GM18867 (cell line): ENCODE measurements around the gene DISC1.
"Not testable (repeated sequence)": the region's sequence is repeated elsewhere in the genome, so short reads cannot be mapped to it uniquely, and the experiment has no call there.

ENCODE experiments used
- ATAC-seq: cut with Tn5 transposase; IDR thresholded peaks from one replicate; pipeline ENCODE4 v1.9.1; 2021; ENCODE audit warnings: mild to moderate bottlenecking, moderate library complexity; ENCODE audit not compliant: unreplicated experiment

The DISC1 gene

DNA sequence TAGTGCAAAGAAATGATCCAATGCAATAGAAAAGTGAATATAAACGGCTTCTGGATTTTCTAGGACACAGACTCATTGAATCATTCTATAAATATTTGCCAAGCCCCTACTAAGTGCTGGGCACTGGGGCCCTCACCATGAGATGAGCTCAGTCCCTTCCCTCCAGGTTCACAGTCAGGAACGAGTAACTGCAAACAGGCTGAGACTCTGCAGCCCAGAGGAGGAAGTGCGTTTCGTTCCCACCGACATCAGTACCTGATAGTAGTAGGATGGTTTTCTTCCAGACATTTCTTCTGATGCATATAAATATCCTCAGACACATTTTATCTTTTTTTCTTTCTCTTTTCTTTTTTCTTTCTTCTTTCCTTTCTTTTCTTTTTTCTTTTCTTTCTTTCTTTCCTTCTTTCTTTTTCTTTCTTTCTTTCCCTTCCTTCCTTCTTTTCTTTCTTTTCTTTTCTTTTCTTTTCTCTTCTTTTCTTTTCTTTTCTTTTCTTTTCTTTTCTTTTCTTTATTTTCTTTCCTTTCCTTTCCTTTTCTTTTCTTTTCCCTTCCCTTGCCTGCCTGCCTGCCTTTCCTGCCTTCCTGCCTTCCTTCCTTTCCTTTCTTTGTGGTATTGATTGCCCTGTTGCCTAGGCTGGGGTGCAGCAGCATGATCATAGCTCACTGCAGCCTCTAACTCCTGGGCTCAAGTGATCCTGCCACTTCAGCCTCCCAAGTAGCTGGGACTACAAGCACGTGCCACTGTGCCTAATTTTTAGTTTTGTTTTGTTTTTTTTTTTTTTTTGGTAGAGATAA, 135.4 kb downstream of the DISC1 start:
- no peak for ATAC-seq

DNA sequence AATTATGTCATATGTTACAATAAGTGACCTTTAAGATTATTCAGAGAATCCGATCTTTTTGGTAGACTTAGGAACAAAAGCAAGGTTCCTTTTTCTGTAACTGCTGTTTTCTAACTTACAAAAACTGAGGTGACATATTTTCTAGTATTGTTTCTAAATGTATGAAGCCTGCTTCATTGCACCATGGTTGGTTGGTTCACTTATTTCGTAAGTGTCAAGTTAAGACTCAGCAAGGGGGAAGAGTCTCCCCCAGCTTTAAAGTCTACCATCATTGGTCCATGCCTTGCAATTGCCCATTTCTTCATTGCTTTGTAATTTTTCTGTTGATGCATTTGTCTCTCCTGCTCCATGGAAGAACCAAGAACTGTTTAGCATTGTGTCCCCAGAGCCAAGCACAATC, 136.9 kb downstream of the DISC1 start:
- ATAC-seq: no peak

GRCh38 chr1:231765825-231766224, 139.2 kb downstream of the DISC1 start:
- ATAC-seq: not testable (repeated sequence)

DNA sequence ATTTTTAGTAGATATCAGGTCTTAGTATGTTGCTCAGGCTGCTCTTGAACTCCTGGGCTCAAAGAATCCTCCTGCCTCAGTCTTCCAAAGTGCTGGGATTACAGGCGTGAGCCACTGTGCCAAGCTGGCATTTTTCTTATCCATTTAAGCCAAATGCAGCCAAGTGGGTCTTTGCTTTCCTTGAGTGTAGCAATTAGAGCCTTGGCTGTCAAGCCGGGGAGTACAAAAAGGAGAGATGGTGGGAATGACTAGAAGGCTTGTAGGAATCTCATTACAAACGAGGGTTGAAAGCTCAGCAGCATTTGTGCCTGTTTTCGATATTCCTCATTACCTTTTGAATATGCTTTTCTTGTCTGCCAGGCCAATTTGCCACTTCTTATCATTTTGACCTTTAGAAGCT, 140.9 kb downstream of the DISC1 start:
- no peak for ATAC-seq

- ATAC-seq: no peak
These were observed 141.8 kb downstream of the DISC1 start for GRCh38 chr1:231768416-231768815.

DNA sequence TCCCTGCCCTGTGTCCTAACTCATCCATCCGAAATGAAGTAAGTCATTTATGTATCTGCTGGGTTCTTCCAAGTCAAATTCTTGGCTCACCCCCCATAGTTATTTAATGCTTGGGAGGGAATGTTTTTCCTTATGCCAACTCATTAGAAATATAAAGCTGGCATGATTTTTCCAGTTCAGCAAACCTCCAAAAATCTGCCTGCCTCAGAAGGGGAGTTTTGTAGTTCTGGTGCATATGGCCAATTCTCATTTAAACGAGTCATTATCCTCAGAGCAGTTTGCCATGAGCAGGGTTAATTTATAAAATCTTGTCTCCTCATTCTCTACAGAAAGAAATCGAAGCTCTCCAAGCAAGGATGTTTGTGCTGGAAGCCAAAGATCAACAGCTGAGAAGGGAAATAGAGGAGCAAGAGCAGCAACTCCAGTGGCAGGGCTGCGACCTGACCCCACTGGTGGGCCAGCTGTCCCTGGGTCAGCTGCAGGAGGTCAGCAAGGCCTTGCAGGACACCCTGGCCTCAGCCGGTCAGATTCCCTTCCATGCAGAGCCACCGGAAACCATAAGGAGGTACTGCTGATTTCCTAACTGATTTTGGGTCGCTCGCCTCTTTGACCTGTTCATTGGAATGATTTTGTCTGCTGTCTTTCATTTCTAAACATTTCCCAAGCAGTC, 144.1 kb downstream of the DISC1 start:
- no peak for ATAC-seq

DNA sequence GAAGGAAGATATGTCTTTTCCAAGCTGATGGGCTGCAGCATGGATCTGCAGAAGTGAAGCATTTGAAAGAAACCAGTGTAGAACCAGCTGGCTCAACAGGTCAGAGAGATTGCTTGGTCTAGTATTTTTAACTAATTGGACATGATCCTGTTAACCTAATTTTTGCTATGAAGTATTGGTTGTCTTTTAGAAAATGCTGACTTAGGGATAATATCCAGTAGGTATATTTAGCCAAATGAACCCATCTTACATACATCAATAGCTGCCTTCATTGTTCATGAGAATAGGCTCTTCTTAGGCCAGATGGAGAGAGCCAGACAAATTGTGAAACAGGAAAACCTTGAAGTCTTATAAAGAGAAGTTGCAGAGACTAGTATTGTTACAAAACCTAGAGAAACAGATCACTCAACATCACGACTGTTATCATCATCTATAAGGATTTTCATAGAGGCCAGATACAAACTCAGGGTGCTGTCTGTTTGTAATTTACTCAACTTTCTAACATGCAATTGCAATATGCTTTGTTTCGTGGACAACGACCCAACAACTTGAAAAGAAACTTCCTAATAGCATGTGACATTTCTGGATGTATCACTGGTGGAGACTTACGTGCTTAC, 148.2 kb downstream of the DISC1 start:
- ATAC-seq: no peak

- no peak for ATAC-seq
These were observed 149.6 kb downstream of the DISC1 start for GRCh38 chr1:231776010-231776756.

GRCh38 chr1:231776757-231777062, 150.1 kb downstream of the DISC1 start:
- no peak for ATAC-seq

- ATAC-seq: no peak
These were observed 151.6 kb downstream of the DISC1 start for GRCh38 chr1:231778009-231778719.

GRCh38 chr1:231779081-231779480, 152.5 kb downstream of the DISC1 start:
- ATAC-seq: no peak

DNA sequence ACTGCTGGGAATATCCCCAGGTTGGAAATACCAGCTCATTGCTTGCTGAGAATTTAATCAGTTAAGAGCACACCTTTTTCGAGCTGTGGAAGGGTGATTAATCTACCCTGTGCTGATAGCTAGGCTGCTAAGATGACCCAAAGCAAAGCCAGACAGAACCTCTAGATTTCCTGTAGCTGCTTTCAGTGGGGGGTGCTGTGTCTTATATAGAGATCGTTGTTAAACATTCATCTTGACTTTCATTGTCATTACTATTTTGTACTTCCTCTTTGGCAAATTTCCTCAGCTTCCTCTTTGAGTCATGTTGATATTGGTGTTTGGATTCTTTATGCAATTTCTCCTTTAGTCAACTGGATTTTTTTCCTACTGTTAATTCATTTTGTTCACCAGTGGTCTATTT, 155.3 kb downstream of the DISC1 start:
- no peak for ATAC-seq

- not testable (repeated sequence) for ATAC-seq
These were observed 158.5 kb downstream of the DISC1 start for GRCh38 chr1:231785073-231785472.

DNA sequence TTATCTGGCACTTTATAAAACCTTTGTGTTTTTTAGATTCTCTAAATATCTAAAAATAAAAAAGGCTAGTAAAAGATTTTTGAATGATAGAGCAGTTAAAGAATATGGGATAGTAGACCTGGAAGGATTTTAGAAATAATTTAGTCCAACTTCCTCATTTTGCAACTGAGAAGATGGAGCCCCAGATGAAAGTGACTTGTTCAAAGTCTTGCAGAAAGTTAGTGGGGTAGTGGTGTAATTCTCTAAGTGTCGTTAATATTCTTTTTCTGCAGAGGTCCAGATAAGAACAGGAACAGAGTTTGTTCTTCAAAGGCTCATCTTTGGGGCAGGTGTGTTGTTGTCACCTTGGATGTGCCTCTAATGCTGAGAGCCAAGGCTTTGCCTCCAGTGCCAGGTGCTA, 159.5 kb downstream of the DISC1 start:
- no peak for ATAC-seq

DNA sequence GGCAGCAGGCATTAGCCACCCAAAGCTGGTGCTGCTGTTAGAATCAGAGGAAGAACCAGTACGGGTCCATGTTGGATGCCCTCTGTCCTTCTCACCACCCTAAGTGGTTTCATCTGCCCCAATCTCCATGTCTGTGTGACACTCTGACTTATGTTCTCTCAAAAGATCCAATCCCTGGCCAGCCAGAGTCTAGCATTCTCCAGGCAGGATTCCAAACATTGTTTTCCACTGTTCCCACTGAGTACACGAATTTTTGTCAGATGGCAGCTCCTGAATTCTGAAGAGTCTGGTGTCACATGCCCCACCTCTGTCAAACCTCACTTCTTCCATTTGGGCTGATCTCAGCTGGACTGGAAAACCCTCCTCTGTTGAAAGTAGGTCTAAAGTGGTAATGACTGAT, 166.0 kb downstream of the DISC1 start:
- ATAC-seq: no peak

GRCh38 chr1:231793893-231794292, 167.3 kb downstream of the DISC1 start:
- ATAC-seq: no peak

GRCh38 chr1:231796141-231796540, 169.6 kb downstream of the DISC1 start:
- ATAC-seq: no peak

- ATAC-seq: no peak
These were observed 172.9 kb downstream of the DISC1 start for GRCh38 chr1:231799363-231799986.

- no peak for ATAC-seq
These were observed 173.5 kb downstream of the DISC1 start for GRCh38 chr1:231800108-231800507.

DNA sequence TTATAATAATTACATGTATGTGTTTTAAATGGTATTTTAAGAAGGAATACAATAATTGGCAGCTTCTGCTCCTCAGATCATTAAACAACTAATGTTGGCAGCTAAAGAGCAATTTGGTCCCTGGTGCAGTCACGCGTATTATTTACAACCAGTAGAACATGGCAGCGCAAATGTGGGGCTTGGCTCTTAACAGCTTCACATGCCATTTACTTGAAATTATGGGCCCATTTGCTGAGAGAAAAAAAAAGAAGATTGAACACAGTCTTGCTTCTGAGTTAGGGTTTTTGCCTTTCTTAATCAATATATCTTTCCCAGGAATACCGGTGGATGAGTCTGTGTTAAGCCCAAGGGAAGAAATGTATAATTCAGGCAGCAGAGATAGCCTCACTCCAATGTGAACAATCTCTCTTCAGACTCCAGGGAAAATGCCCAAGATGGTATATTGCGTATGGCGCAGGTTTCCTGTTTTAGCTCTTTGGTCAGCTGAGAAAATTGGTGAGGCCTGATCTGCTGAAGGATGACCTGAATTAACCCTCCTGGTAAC, 174.5 kb downstream of the DISC1 start:
- no peak for ATAC-seq
